Activated CD4-positive, alpha-beta T cell treated with anti-CD3 and anti-CD28 coated beads for 36 hours (primary cell): ENCODE measurements around the gene GIGYF2. TPM values are rescaled to one million over a fixed set of nuclear protein-coding genes. Genes with fewer than 3 reads are reported as not detected.

Source experiments
- ATAC-seq: fragments of 200-7000 bp; cut with Tn5 transposase; one replicate; pipeline ENCODE4 v1.10.0; 2021; ENCODE audit warnings: mild to moderate bottlenecking, moderate library complexity
- CTCF ChIA-PET: fragments of 350-600 bp; sonication (Branson Sonifier 250); formaldehyde crosslinking; loops from one replicate; lab custom pipeline; 2021; ENCODE audit warnings: antibody characterized with exemption; lab: Charles Lee
- POLR2A ChIA-PET: fragments of 350-600 bp; sonication (Branson Sonifier 250); formaldehyde crosslinking; loops from one replicate; lab custom pipeline; 2021; ENCODE audit warnings: antibody characterized with exemption, inconsistent platforms; lab: Charles Lee
- DNase-seq: peaks from one replicate; pipeline ENCODE4 v3.0.0-alpha.2; 2020
- H3K27ac Mint-ChIP-seq: one replicate; pipeline ENCODE4 v1.8.0; 2021; ENCODE audit warnings: mixed read lengths
- H3K27me3 Mint-ChIP-seq: one replicate; pipeline ENCODE4 v1.8.0; 2021; ENCODE audit warnings: mixed read lengths
- H3K36me3 Mint-ChIP-seq: one replicate; pipeline ENCODE4 v1.8.0; 2021; ENCODE audit warnings: low read depth, mixed read lengths
- H3K4me1 Mint-ChIP-seq: one replicate; pipeline ENCODE4 v1.8.0; 2021; ENCODE audit warnings: mixed read lengths
- H3K4me3 Mint-ChIP-seq: one replicate; pipeline ENCODE4 v1.8.0; 2021; ENCODE audit warnings: mild to moderate bottlenecking, moderate library complexity, mixed read lengths
- H3K9me3 Mint-ChIP-seq: one replicate; pipeline ENCODE4 v1.8.0; 2021; ENCODE audit warnings: low read depth, mixed read lengths
- intact Hi-C, 2 experiments: fragments of 100-400 bp; cut with DNase I in 1 of 2; cut with micrococcal nuclease in 1 of 2; formaldehyde crosslinking; loops; one replicate each; pipeline versions ENCODE4 v1.14.2 to v1.15.1; 2022 to 2024; cut with DNase I, micrococcal nuclease
- total RNA-seq, 2 experiments: library from RNA; stranded (reverse); gene quantifications; one replicate each; pipeline ENCODE4 v1.2.3, GENCODE V29; 2021

Gene GIGYF2
- total RNA-seq, 2 experiments from 2014 or later, result 51.1 to 51.9 TPM

GRCh38 chr2:232863996-232864395 is 166.9 kb downstream of the GIGYF2 start:
- POLR2A ChIA-PET, result no interaction called here
- Mint-ChIP-seq H3K4me3 (no peak overlapping the region), H3K27me3 (no peaks in the 10 kb centered on the region), H3K9me3 (no peaks in the 10 kb centered on the region), H3K27ac (no peak overlapping the region), H3K36me3 (peaks cover 3% of the 10 kb centered on the region), H3K4me1 (no peaks in the 10 kb centered on the region)
- CTCF ChIA-PET, result no interaction called here
- ATAC-seq, result no peak
- intact Hi-C loops, result no loop called here
- DNase-seq, result no peak

- ChIA-PET CTCF (interaction anchor here (1.0 kb wide), 1 partner anchor 289 kb away, joined by 4 read pairs; no protein-coding TSS in a partner anchor), POLR2A (no interaction called here)
- no peak for ATAC-seq
- H3K27me3 Mint-ChIP-seq, result no peaks in the 10 kb centered on the region
- intact Hi-C loops, result no loop called here
- H3K4me3 Mint-ChIP-seq, result no peak overlapping the region
- H3K4me1 Mint-ChIP-seq, result no peaks in the 10 kb centered on the region
- H3K36me3 Mint-ChIP-seq, result no peaks in the 10 kb centered on the region
- no peaks in the 10 kb centered on the region for H3K9me3 Mint-ChIP-seq
- DNase-seq, result no peak
- no peak overlapping the region for H3K27ac Mint-ChIP-seq
Observed at GRCh38 chr2:232865165-232865564, 168.0 kb downstream of the GIGYF2 start.

- CTCF ChIA-PET, result no interaction called here
- Mint-ChIP-seq H3K4me1 (no peaks in the 10 kb centered on the region), H3K9me3 (no peaks in the 10 kb centered on the region), H3K27me3 (no peaks in the 10 kb centered on the region), H3K27ac (no peak overlapping the region), H3K36me3 (no peaks in the 10 kb centered on the region), H3K4me3 (no peak overlapping the region)
- ATAC-seq (no peak), DNase-seq (no peak)
- POLR2A ChIA-PET, result no interaction called here
- intact Hi-C loops, result no loop called here
Observed at GRCh38 chr2:232866104-232866503, 169.0 kb downstream of the GIGYF2 start.

GRCh38 chr2:232869138-232870017 is 172.2 kb downstream of the GIGYF2 start:
- no peak overlapping the region for H3K4me3 Mint-ChIP-seq
- ChIA-PET CTCF (interaction anchor here (0.6 kb wide), 1 partner anchor 12 kb away, joined by 3 read pairs; no protein-coding TSS in a partner anchor), POLR2A (no interaction called here)
- ATAC-seq (no peak), DNase-seq (no peak)
- intact Hi-C loops, result no loop called here
- H3K27ac Mint-ChIP-seq, result no peak overlapping the region
- no peaks in the 10 kb centered on the region for H3K27me3 Mint-ChIP-seq
- no peaks in the 10 kb centered on the region for H3K36me3 Mint-ChIP-seq
- H3K4me1 Mint-ChIP-seq, result no peaks in the 10 kb centered on the region
- H3K9me3 Mint-ChIP-seq, result no peaks in the 10 kb centered on the region

DNA sequence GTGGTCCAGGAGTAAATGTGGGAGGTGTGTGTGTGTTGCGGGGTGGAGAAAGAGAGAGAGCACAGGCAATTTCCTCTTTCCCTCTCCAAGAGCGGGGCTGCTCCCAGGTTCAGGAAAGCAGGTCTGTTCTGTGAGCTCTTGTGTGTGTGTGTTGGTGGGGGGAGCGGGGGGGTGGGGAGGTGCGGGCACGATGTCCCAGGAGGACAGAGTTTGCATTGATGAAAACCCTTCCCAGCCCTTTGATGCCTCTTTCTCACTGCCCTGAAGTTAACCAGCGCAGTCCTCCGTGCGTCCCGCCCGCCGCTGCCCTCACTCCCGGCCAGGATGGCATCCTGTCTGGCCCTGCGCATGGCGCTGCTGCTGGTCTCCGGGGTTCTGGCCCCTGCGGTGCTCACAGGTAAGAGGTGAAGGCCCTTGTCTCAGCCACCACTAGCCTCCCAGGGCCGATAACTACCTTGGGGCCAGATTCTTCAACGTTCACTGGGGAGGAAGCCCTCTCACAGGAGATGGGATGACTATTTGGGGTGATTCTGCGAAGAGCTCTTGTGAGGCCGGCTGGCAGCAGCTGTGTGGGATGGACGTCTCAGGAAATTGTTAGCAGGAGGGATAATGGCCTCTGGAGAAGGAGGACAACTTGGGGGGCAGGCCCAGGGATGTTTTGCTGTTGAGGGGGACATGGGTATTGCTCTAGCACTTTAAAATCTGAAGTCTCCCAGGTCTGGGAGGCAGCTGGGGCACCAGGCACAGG is 173.1 kb downstream of the GIGYF2 start, which contains the start of gene SNORC:
Gene SNORC, plus strand, starts transcription at position 247 of the 748 bp plus-strand sequence. Its CDS starts 78 bp downstream, at position 325.
- intact Hi-C loops, result no loop called here
- DNase-seq (no peak), ATAC-seq (no peak)
- peaks cover under 1% of the 10 kb centered on the region for H3K4me1 Mint-ChIP-seq
- CTCF ChIA-PET, result interaction anchor here (0.6 kb wide), 1 partner anchor 400 kb away, joined by 4 read pairs; no protein-coding TSS in a partner anchor
- no peak within 1 kb of the TSS for H3K27ac Mint-ChIP-seq
- no peaks in the 10 kb centered on the region for H3K9me3 Mint-ChIP-seq
- POLR2A ChIA-PET, result no interaction called here
- H3K36me3 Mint-ChIP-seq, result no peaks in the 10 kb centered on the region
- H3K4me3 Mint-ChIP-seq, result no peak within 1 kb of the TSS
- peaks cover 2% of the 10 kb centered on the region for H3K27me3 Mint-ChIP-seq

DNA sequence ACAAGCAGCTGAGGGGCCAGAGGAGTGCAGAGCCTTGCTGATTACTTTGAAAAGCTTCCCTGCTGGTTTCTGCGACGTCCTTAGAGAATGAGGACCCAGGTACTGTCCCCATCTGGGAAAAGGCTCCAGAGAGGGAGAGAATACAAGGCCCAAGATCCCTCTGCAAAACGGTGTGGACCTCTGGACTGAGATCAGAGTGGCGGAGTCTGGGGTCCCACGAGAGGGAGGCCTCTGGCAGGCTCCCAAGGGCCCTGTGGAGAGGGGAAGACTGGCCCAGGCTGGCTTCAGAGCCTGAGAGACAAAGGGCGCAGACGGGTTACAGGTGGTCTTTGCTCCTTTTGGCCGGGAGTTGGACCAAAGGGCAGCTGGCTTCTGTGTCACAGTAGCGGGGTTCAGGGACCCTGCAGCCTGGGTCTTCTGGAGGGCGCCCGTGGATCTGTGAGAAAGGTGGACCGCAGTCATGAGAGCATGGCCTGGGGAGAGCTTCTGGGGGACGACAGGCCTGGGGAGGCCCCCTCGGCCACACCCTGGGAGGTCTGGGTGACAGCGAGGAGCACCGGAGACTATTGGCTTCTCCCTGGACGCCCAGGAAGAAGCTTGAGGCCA is 173.7 kb downstream of the GIGYF2 start:
- no peak for ATAC-seq
- ChIA-PET POLR2A (no interaction called here), CTCF (interaction anchor here (0.6 kb wide), 1 partner anchor 399 kb away, joined by 4 read pairs; no protein-coding TSS in a partner anchor)
- H3K4me1 Mint-ChIP-seq, result peaks cover 5% of the 10 kb centered on the region
- DNase-seq, result no peak
- H3K36me3 Mint-ChIP-seq, result no peaks in the 10 kb centered on the region
- no peaks in the 10 kb centered on the region for H3K9me3 Mint-ChIP-seq
- H3K4me3 Mint-ChIP-seq, result no peak overlapping the region
- H3K27me3 Mint-ChIP-seq, result peaks cover 7% of the 10 kb centered on the region
- no peak overlapping the region for H3K27ac Mint-ChIP-seq
- intact Hi-C loops, result no loop called here

DNA sequence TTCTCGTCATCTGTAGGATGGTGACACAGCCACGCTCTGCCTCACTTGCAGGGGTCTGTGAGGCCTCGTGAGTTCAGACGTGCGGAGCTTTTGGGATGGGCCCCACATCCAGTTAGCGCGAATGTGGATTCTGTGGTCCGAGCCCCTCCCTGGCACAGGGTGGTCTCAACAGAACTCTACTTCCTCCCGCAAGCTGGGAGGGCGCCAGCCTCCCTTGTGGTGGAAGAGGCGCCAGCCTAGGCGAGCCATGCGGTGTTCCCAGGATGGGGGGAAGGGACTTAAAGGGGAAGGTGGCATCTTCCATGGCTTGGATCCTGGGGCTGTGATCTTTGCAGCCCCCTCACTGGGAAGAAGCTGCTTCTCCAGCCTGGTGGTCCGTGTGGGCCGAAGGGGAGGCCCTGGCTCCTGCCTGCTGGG is 174.3 kb downstream of the GIGYF2 start:
- H3K36me3 Mint-ChIP-seq, result no peaks in the 10 kb centered on the region
- ChIA-PET CTCF (no interaction called here), POLR2A (no interaction called here)
- DNase-seq (no peak), ATAC-seq (no peak)
- no peak overlapping the region for H3K4me3 Mint-ChIP-seq
- peaks cover 7% of the 10 kb centered on the region for H3K27me3 Mint-ChIP-seq
- H3K4me1 Mint-ChIP-seq, result peaks cover 5% of the 10 kb centered on the region
- no peaks in the 10 kb centered on the region for H3K9me3 Mint-ChIP-seq
- intact Hi-C loops, result no loop called here
- no peak overlapping the region for H3K27ac Mint-ChIP-seq

DNA sequence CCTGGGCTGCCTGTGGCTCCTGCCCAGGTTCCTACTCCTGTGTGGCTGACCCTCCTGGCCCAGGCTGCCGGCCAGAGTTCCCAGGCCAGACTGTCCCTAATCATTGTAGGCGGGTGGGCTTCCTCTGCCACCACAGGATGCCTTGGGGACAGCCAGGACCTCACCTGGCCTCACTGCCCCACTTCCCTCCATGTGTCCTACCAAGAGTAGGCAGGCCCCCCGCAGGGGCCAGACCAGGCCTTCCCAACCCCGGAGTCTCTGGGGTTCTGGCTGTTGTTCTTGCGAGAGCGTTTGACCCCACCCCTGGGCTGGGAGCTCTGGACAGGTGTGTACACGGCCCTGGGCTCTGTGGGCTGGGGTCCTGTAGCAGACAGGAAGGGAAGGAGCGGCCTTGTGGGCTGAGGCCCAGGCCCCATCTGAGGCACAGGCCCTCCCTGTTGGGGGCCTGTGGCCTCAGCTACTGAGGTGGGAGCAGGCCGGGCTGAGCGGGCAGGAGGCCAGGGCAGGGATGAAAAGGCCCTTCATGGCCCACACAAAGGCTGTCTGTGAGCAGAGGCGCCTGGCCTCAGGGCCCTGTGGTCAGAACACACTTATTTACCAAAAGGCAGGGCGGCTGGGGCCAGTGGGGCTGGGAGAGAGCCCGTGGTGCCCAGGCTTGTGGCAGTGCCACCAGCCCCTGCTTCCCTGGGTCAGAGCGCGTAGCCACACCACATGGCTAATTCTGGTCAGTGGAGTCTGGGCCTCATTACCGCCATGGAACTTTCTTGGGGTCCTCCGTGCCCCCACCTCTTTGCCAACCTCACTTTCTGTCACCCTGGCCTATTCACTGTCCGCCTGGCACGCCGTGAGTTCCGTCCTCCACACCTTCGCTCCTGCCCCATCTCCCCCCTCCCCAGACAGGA is 175.0 kb downstream of the GIGYF2 start:
- Mint-ChIP-seq H3K36me3 (no peaks in the 10 kb centered on the region), H3K4me1 (peaks cover 5% of the 10 kb centered on the region), H3K9me3 (no peaks in the 10 kb centered on the region), H3K27me3 (peaks cover 7% of the 10 kb centered on the region), H3K4me3 (no peak overlapping the region), H3K27ac (no peak overlapping the region)
- CTCF ChIA-PET, result interaction anchor here (0.6 to 0.8 kb wide), 2 partner anchors 94 to 181 kb away, joined by 3 read pairs; no protein-coding TSS in a partner anchor
- DNase-seq (no peak), ATAC-seq (no peak)
- intact Hi-C loops, result no loop called here
- POLR2A ChIA-PET, result no interaction called here

- POLR2A ChIA-PET, result no interaction called here
- CTCF ChIA-PET, result interaction anchor here (0.6 to 0.8 kb wide), 2 partner anchors 93 to 181 kb away, joined by 3 read pairs; no protein-coding TSS in a partner anchor
- Mint-ChIP-seq H3K4me3 (no peak overlapping the region), H3K36me3 (no peaks in the 10 kb centered on the region), H3K27ac (no peak overlapping the region), H3K4me1 (peaks cover 5% of the 10 kb centered on the region), H3K27me3 (peaks cover 7% of the 10 kb centered on the region), H3K9me3 (no peaks in the 10 kb centered on the region)
- DNase-seq (no peak), ATAC-seq (no peak)
- intact Hi-C loops, result no loop called here
Observed at GRCh38 chr2:232872826-232873225, 175.7 kb downstream of the GIGYF2 start.

- ChIA-PET CTCF (no interaction called here), POLR2A (no interaction called here)
- Mint-ChIP-seq H3K27me3 (peaks cover 7% of the 10 kb centered on the region), H3K36me3 (no peaks in the 10 kb centered on the region), H3K4me3 (no peak overlapping the region), H3K4me1 (peaks cover 5% of the 10 kb centered on the region), H3K27ac (no peak overlapping the region), H3K9me3 (no peaks in the 10 kb centered on the region)
- ATAC-seq (no peak), DNase-seq (no peak)
- intact Hi-C loops, result no loop called here
Observed at GRCh38 chr2:232873292-232873908, 176.3 kb downstream of the GIGYF2 start.
